ENCODE results near the gene TMEM260.

GRCh38 chr14:56592746-56593544 is 13.3 kb downstream of the TMEM260 start:
- no peak for TF ChIP-seq CTCF (IDR thresholded peaks at IDR 0.05)
- no peak for TF ChIP-seq POLR2A (IDR thresholded peaks at IDR 0.05)
